ENCODE results near the gene ARHGAP40. TPM values are rescaled to one million over a fixed set of nuclear protein-coding genes. Genes with fewer than 3 reads are reported as not detected.
A peak's percentile ranks its signal among the peaks of the same experiment; 100 is the strongest.
"Not testable (repeated sequence)": the region's sequence is repeated elsewhere in the genome, so short reads cannot be mapped to it uniquely, and the experiment has no call there.

ARHGAP40 gene
- total RNA-seq, 1 experiment from 2014 or later = 0.14 TPM

DNA sequence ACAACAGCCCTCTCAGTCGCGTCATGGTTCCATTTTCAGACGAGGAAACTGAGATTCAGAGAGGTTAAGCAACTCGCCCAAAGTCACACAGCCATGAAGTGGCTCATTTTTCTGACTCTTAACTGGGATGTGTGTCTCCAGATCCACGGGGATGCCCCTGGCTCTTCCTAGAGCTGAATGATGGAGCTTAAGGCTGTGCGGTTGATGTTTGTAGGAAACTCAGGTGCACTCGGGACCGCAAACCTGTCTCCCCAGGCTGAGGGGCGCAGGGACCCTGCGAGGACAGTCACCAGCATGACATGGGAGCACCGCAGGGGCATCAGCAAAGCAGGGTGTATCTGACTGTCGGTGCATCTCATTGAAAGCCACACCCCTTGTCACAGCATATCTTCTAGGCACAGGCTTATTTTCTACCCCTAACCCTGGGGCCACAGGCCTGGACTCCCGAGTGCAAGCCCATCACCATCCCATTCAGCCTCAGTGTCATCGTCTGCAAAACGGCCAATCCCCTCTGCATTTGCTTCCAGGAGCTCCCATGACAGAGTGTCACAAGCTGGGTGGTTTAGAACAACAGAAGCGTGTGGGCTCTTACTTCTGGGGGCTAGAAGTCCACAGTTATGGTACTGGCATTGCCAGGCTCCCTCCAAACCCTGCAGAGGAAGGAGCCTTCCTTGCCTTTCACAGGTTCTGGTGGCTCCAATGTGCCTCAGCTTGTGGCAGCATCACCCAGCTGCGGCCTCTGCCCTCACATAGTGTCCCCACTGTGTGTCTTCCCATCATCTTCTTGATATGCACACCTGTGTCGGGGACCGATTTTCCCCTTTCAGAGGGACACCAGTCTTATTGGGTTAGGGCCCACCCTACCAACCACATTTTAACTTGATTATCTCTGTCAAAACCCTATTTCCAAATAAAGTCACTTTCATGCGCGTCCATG, 9.9 kb upstream of the ARHGAP40 start:
- no peaks in the 10 kb centered on the region for H3K4me1 Mint-ChIP-seq (ENCODE audit: low read depth, unreplicated experiment)
- no peaks in the 10 kb centered on the region for H3K36me3 ChIP-seq (ENCODE audit: control insufficient read depth, insufficient read depth, low read length)
- H3K36me3 Mint-ChIP-seq (ENCODE audit: insufficient read depth, unreplicated experiment) = no peaks in the 10 kb centered on the region
- H3K4me3 ChIP-seq (ENCODE audit: low read depth, low read length) = no peak overlapping the region
- DNase-seq = no peak
- intact Hi-C loops (cut with micrococcal nuclease; ENCODE audit: unreplicated experiment) = no loop called here
- no peak overlapping the region for H3K27ac Mint-ChIP-seq (ENCODE audit: unreplicated experiment)
- no TSS peak for BruUV-seq (replicated peaks)
- ChIA-PET POLR2A (no interaction called here), CTCF (interaction anchor here (0.6 kb wide), 1 partner anchor 567 kb away, joined by 3 read pairs; no protein-coding TSS in a partner anchor)
- no peak overlapping the region for H3K4me3 Mint-ChIP-seq (ENCODE audit: unreplicated experiment)
- no peaks in the 10 kb centered on the region for H3K9me3 ChIP-seq
- H3K27me3 Mint-ChIP-seq (ENCODE audit: insufficient read depth, unreplicated experiment) = peaks cover under 1% of the 10 kb centered on the region
- H3K4me1 ChIP-seq = peaks cover 11% of the 10 kb centered on the region
- TF ChIP-seq CTCF (IDR thresholded peaks at IDR 0.05; ENCODE audit: insufficient read depth in 1 of 2, low read depth in 1 of 2, low read length in 1 of 2, severe bottlenecking in 1 of 2, unreplicated experiment in 1 of 2) = no peak
- H3K9me3 Mint-ChIP-seq (ENCODE audit: unreplicated experiment) = no peaks in the 10 kb centered on the region
- H3K27me3 ChIP-seq (replicated peaks; ENCODE audit: control insufficient read depth, insufficient read depth, low read length) = no peaks in the 10 kb centered on the region; the same call in 1 of the 2 replicates

DNA sequence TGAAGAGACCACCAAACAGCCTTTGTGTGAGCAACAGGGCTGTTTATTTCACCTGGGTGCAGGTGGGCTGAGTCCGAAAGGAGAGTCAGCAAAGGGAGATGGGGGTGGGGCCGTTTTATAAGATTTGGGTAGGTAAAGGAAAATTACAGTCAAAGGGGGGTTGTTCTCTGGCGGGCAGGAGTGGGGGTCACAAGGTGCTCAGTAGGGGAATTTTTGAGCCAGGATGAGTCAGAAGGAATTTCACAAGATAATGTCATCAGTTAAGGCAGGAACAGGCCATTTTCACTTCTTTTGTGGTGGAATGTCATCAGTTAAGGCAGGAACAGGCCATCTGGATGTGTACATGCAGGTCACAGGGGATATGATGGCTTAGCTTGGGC, 9.2 kb upstream of the ARHGAP40 start:
- H3K36me3 ChIP-seq (ENCODE audit: control insufficient read depth, insufficient read depth, low read length); POLR2A ChIA-PET; H3K4me1 Mint-ChIP-seq (ENCODE audit: low read depth, unreplicated experiment); H3K27me3 ChIP-seq (replicated peaks; ENCODE audit: control insufficient read depth, insufficient read depth, low read length); H3K27me3 Mint-ChIP-seq (ENCODE audit: insufficient read depth, unreplicated experiment); intact Hi-C loops (cut with micrococcal nuclease; ENCODE audit: unreplicated experiment); BruUV-seq (replicated peaks); DNase-seq; H3K4me3 Mint-ChIP-seq (ENCODE audit: unreplicated experiment); H3K4me3 ChIP-seq (ENCODE audit: low read depth, low read length); H3K9me3 ChIP-seq; H3K9me3 Mint-ChIP-seq (ENCODE audit: unreplicated experiment); H3K27ac Mint-ChIP-seq (ENCODE audit: unreplicated experiment); H3K36me3 Mint-ChIP-seq (ENCODE audit: insufficient read depth, unreplicated experiment): not testable (repeated sequence)
- H3K4me1 ChIP-seq = peaks cover 11% of the 10 kb centered on the region
- CTCF ChIA-PET = interaction anchor here (0.6 kb wide), 1 partner anchor 566 kb away, joined by 3 read pairs; no protein-coding TSS in a partner anchor

GRCh38 chr20:38594281-38594680, 7.3 kb upstream of the ARHGAP40 start:
- H3K4me1 ChIP-seq = peaks cover 11% of the 10 kb centered on the region
- H3K36me3 Mint-ChIP-seq (ENCODE audit: insufficient read depth, unreplicated experiment); BruUV-seq (replicated peaks); H3K27me3 ChIP-seq (replicated peaks; ENCODE audit: control insufficient read depth, insufficient read depth, low read length); H3K9me3 ChIP-seq; H3K4me3 ChIP-seq (ENCODE audit: low read depth, low read length); CTCF ChIA-PET; H3K27ac Mint-ChIP-seq (ENCODE audit: unreplicated experiment); H3K36me3 ChIP-seq (ENCODE audit: control insufficient read depth, insufficient read depth, low read length); H3K4me3 Mint-ChIP-seq (ENCODE audit: unreplicated experiment); H3K4me1 Mint-ChIP-seq (ENCODE audit: low read depth, unreplicated experiment); intact Hi-C loops (cut with micrococcal nuclease; ENCODE audit: unreplicated experiment); H3K9me3 Mint-ChIP-seq (ENCODE audit: unreplicated experiment); POLR2A ChIA-PET: not testable (repeated sequence)
- H3K27me3 Mint-ChIP-seq (ENCODE audit: insufficient read depth, unreplicated experiment) = peaks cover 16% of the 10 kb centered on the region
- DNase-seq = peak in 1 of 2 experiments; percentile 19

- H3K4me3 Mint-ChIP-seq (ENCODE audit: unreplicated experiment); H3K9me3 Mint-ChIP-seq (ENCODE audit: unreplicated experiment); H3K27ac Mint-ChIP-seq (ENCODE audit: unreplicated experiment); H3K4me3 ChIP-seq (ENCODE audit: low read depth, low read length); intact Hi-C loops (cut with micrococcal nuclease; ENCODE audit: unreplicated experiment); H3K27me3 ChIP-seq (replicated peaks; ENCODE audit: control insufficient read depth, insufficient read depth, low read length); H3K4me1 Mint-ChIP-seq (ENCODE audit: low read depth, unreplicated experiment); CTCF ChIA-PET; BruUV-seq (replicated peaks); POLR2A ChIA-PET; H3K36me3 ChIP-seq (ENCODE audit: control insufficient read depth, insufficient read depth, low read length); H3K9me3 ChIP-seq; H3K36me3 Mint-ChIP-seq (ENCODE audit: insufficient read depth, unreplicated experiment): not testable (repeated sequence)
- peak in 1 of 2 experiments; percentile 34 for DNase-seq
- H3K27me3 Mint-ChIP-seq (ENCODE audit: insufficient read depth, unreplicated experiment) = peaks cover 22% of the 10 kb centered on the region
- peaks cover 11% of the 10 kb centered on the region for H3K4me1 ChIP-seq
These were observed 5.7 kb upstream of the ARHGAP40 start for GRCh38 chr20:38595886-38596285.
